HG02870 (cell line): Measurements from ENCODE around the gene CTNNA2.

Source experiments
- ATAC-seq: cut with Tn5 transposase; IDR thresholded peaks from one replicate; pipeline ENCODE4 v1.9.1; 2021; ENCODE audit warnings: mild to moderate bottlenecking, moderate library complexity; ENCODE audit not compliant: unreplicated experiment

CTNNA2 gene

DNA sequence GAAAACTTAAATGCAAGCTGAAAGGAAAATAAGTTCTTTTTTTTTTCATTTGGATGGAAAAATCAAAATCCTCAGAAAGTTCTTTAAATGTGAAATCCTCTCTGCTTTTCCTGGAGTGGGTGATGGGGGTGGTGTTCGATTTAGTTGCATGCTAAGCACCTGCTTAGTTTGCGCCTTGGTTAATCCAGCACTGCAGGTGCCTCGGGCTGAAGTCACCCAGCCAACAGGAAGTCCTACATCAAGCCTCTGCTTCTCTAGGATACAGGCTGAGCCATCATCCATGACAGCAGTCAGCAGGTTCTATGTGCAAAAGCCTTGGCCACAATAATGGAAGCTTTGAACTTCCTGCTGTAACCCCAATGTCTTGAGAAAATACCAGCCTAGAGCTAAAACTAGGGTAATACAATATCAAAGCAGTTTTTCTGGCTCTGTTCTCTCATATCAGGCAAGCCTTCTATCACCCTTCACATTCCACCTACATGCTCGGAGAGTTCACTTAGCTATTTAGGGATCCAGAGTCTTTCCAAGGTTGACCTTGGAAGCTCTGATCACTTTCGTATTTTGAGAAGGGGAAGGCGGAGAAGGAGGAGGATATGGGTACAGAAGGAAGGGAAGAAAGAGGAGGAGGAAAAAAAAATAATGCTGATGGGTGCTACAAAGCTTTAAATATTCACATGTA lies 907.8 kb downstream of the CTNNA2 start:
- ATAC-seq = no peak

DNA sequence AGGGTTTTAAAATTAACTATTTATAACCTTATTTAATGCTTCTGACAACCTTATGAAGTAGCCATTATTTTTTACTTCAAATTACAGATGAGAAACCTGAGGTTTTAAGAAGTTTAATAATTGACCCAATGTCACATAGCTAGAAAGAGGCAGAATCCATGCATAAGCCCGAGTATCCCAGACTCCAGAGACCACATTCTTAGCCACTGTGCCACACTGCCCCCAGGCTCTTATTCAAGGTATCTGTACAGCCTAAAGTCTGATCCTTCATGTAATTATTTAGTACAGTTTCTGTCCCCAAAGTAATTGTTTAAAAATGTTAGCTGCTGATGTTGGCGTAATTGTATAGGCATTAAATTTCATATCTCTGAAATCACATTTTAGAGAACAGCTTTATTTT lies 916.4 kb downstream of the CTNNA2 start:
- no peak for ATAC-seq

DNA sequence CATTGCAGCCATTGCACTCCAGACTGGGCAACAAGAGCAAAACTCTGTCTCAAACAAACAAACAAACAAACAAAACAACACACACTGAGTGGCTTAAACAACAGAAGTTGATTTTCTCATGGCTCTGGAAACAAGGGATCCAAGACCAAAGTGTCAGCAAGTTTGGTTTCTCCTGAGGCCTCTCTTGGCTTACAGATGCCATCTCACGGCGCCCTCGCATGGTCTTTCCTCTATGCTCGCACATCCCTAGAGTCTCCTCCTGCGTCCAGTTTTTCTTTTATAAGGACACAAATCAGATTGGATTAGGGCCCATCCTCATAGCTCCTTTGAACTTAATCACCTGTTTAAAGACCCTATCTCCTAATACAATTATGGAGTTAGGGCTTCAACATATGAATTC lies 925.1 kb downstream of the CTNNA2 start:
- ATAC-seq = no peak

DNA sequence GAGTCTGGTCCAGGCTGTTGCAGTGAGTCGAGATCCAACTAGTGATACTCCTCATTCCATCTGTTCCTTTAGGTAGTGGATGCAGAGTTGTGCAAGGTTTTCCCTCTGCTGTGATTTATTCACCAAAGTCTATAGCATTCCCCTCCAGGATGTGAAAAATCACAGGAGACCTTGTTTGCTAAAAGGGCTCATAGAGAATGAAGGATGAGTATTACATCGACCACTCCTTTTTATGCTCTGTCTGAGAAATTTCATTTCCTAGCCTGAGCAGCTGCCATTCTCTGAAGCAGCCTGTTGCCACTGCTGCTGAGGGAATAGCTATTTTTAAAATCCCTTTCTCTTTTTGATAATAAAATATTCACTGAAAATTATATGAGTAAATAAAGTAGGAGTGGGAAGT lies 925.8 kb downstream of the CTNNA2 start:
- ATAC-seq = no peak

DNA sequence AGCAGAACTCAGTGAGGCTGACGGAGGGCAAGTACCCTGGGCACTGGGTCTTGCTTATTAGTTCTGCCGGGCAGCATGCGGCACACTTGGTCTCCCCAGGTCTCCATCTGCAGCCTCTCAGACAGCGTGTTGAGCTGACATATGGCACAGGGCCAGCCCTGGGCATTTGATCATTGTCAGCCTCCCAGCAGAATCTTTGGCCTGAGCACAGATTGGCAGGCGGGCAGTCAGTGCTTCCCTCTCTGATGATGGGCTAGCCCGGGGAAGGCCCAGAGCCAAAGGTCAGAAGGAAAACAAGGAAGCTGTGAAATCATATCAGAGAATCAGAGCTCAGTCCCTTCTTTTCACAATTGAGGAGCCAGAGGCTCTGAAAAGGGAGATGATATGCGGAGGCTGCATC lies 941.8 kb downstream of the CTNNA2 start:
- no peak for ATAC-seq

- no peak for ATAC-seq
Measured at GRCh38 chr2:80459028-80459427, 946.2 kb downstream of the CTNNA2 start.

DNA sequence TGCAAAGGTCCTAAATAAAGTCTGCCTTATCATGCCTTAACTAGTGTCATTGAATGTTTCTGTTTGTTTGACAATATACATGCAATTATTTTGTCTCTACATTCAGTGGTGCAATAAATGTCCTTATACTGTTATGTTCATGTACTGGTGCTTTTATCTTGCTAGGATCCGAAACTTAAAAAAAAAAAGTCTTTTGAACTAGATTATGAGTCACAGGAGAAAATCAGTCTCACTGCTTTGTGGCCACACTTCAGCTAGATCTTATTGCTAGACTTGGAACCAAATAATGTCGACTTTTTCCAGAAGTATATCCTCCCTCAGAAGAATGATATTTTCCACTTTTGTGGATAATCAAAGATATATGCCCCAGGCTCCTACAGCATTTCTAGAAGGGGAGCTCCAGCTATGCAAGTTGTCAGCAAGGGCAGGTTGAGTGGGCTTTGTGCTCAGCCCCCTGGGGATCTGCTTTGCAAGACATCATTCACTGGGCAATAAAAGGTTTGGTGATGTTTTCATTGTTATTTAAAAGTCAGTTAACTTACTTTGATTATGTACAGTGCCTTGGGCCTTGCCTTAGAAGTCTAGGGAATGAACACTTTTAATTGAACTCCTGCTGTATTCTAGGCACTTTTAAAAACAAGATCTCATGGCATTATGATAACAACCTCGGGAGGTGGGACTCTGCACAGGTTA lies 948.8 kb downstream of the CTNNA2 start:
- ATAC-seq = no peak

- no peak for ATAC-seq
Measured at GRCh38 chr2:80462654-80463053, 949.8 kb downstream of the CTNNA2 start.

DNA sequence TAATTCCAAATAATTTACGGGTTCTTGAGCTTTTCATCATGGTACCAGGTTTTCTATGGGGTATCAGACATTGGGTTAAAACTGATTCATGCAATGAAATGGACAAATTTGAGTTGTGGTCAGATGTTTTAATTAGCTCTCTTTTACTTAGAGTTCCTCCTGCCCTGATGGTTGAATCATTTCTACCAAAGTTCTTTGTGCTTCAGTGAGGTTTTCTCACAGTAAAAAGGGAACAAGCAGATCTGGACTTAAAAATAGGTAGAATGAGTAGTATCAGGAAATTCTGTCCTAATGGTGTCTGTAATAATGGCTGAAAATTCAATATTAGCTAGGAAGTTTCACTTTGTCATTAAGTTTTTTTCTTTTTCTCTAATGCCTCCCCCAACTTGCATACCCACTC lies 951.4 kb downstream of the CTNNA2 start:
- no peak for ATAC-seq

DNA sequence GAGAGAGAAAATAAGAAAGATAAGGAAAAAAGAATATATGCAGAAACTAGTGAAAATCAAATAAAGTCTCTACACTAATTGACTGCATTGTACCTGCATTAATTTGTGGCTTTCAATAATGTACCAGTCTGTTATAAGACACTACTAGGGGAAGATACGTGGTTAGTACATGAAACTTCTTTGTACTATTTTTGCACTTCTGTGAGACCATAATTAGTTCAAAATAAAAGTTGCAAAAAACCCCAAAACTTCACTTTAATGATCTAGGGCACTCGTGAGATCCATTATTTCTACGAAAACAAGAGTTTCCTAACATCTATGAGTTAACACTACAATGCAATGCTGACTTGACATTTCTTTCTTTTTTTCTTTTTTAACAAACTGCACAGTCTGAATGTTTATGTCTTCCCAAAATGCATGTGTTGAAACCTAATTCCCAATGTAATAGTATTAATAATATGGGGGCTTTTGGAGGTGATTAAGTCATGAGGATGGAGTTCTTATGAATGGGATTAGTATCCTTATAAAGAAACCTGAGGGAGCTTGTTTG lies 954.5 kb downstream of the CTNNA2 start:
- no peak for ATAC-seq

DNA sequence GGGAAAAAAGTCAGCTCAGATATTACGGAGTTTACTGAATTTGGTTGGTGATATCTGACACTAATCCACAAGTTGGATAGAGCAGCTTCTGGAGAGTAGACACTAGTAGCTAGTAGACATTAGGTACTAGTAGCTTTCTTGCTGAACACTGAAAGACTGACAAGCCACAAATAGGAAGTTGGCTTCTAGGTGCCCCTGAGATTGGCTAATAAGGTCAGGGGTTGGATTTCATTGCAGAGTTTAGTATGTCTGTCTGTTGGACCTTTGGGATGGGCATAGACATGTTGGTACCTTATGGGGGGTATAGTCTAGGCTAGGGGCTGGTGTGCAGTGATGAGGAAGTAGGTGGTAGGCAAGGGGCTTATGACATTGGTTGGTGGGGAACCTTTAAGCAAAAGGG lies 956.6 kb downstream of the CTNNA2 start:
- no peak for ATAC-seq

- no peak for ATAC-seq
Measured at GRCh38 chr2:80473069-80473468, 960.2 kb downstream of the CTNNA2 start.

DNA sequence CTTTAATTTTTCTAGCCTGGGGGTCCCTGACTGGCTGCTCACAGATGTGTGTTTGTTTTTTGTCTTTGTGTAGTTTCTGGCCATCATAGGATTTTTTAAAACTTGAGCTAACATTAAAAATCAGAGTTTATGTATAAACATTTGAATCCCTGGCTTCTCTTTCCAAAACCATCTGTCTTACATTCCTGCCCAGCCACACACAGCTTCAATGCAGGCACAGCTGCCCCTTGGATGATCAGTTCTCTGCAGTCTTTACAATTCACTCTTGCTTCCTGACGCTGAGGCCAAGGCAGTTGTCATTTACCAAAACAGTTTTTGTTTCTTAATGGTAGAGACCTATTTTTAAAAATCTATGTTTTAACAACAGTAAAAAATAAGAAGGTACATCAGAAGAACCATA lies 960.9 kb downstream of the CTNNA2 start:
- ATAC-seq = no peak

DNA sequence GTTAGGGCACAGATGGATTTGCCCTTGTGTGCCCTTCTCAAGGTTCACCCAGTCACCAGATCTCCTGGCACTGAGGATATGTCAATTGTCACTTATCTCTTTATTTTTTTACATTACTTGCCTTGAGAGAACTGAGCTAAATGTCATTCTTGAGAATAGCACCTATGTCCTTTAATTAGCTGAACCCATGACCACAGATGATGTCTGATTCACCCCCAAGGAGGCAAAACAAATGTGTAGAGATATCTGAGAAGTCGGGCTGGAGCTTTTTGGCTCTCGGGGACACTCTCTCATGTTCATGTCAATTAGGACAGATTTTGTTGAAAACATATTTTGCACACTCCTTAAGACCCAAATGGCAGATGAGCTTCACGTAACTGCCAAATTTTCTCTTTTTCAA lies 963.1 kb downstream of the CTNNA2 start:
- no peak for ATAC-seq

GRCh38 chr2:80476535-80477117 lies 963.8 kb downstream of the CTNNA2 start:
- no peak for ATAC-seq

DNA sequence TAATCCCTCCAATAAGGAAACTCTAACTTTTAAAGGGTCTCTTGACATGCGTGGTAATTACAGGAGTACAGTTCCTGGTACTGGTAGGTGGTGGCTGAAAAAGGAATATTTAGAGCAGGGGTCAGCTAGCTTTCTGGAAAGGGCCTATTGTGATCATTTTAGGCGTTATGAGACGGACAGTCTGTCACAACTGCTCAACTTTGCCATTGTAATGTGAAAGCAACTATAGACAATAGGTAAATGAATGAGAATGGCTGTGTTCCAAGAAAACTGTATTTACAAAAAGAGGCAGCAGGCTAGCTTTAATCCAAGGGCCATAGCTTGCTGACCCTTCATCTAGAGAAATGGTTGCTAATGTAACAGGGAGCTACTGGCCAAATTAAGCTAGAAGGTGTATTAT lies 969.4 kb downstream of the CTNNA2 start:
- ATAC-seq = no peak

GRCh38 chr2:80489717-80490116 lies 976.9 kb downstream of the CTNNA2 start:
- ATAC-seq = no peak

DNA sequence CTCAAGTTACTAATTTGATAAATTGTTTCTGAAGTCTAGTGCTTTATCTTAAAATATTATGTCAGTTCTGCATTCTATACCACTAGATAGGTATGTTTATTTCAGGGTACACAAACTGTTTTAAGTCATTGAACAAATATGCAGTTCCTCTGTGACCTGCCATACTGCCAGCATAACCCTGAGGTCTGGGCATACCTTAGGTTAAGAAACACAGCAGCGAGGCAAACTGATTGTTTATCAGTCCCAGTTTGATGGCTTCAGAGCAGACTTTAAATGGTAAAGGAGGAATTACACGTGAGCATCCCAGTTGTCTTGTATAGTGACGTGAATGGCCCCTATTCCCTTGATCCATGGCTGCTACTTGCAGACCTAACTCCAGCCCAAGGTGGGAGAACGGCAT lies 978.1 kb downstream of the CTNNA2 start:
- no peak for ATAC-seq

DNA sequence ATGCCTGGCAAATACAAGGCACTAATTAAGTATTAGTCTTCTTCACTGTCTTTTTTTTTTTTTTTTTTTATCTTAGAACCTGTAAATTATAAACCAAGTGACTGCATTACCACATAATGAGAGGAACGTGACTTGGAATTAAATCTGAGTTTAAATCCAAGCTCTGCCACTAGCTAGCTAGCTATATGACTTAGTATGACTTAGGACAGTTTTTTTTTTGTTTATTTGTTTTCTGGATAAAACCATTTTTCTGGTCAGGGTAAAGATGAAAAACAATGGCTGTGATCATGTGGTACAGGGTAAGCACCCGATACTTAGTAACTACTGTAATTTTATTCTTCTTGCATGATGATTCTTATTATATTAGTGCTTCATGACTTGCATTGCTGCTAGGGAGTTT lies 983.5 kb downstream of the CTNNA2 start:
- no peak for ATAC-seq

DNA sequence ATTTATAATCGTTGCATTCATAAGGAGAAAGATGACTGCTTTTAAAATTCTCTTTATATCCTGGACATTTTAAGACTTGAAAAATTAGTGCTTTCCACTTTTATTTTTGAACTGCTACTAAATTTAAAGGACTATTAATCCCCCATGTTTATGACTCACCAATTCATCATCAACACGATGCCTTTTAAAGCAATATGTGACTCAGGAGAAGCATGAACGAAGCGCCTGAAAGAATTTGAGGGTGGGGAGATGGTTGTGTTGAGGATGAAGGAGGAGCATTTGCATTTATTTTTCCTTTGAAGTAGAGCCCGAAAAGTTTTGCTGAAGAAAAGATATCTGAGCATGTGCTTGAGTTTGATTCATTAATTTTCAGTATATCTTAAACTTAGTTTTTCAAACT lies 983.9 kb downstream of the CTNNA2 start:
- ATAC-seq = no peak

DNA sequence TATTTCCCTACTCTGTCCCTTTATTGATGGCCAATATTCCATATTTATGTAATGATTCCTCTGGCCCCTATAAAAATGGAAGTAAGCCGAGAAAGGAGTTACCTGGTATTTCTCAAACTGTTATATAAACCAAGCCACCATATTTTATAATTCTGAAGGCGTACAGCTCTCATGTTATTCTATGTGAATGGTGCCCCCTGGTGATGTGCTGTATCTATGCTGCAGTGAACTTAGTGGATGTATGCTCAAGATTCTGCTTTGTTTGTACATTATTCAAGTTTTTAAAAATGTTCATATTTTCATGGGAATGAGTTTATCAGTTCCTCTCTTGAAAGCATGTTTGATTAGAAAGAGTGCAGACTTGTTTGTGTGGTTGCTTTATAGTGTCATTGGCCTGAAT lies 986.2 kb downstream of the CTNNA2 start:
- ATAC-seq = no peak
